Erythroblast (primary cell): Measurements from ENCODE around the gene PDGFA.

Experiments used
- GATA1 ChIP-seq: IDR thresholded peaks from 2 replicates; pipeline ENCODE4 v1.6.1; 2011; ENCODE audit warnings: low read depth, mild to moderate bottlenecking, control low read depth, low read length, moderate library complexity
- POLR2A ChIP-seq: IDR thresholded peaks from 2 replicates; pipeline ENCODE4 v1.6.1; 2011; ENCODE audit warnings: mild to moderate bottlenecking, low read length

GRCh38 chr7:482521-483083 lies 37.0 kb downstream of the PDGFA start:
- TF ChIP-seq POLR2A (no peak), GATA1 (no peak)
